Cardiac fibroblast (primary cell): ENCODE measurements around the gene STRA8.

ENCODE experiments used
- DNase-seq, 2 donors: peaks; one replicate each; pipeline versions ENCODE4 v3.0.0 to v3.0.0-alpha.2; 2010; ENCODE audit warnings: low read depth in 2 of 2
- H3K4me3 ChIP-seq, 2 donors: replicated peaks in 1 of 2; 1 replicate in 1 of 2; 2 replicates in 1 of 2; pipeline ENCODE4 v1.5.1; 2011; ENCODE audit warnings: low read depth in 2 of 2, low read length in 2 of 2, mild to moderate bottlenecking in 2 of 2, moderate library complexity in 1 of 2
- CTCF ChIP-seq: IDR thresholded peaks from one replicate; pipeline ENCODE4 v1.5.1; 2011; ENCODE audit warnings: low read depth, mild to moderate bottlenecking, low read length, inconsistent platforms

STRA8 gene

GRCh38 chr7:135234727-135235126, 1.1 kb downstream of the STRA8 start:
- DNase-seq = no peak
- TF ChIP-seq CTCF = no peak
- H3K4me3 ChIP-seq = no peak overlapping the region

GRCh38 chr7:135235841-135236240, 2.2 kb downstream of the STRA8 start:
- H3K4me3 ChIP-seq = no peak overlapping the region
- no peak for TF ChIP-seq CTCF
- no peak for DNase-seq

- no peak overlapping the region for H3K4me3 ChIP-seq
- no peak for TF ChIP-seq CTCF
- DNase-seq = no peak
Observed at GRCh38 chr7:135236727-135237126, 3.1 kb downstream of the STRA8 start.

GRCh38 chr7:135238112-135238744, 4.6 kb downstream of the STRA8 start:
- DNase-seq = no peak
- no peak overlapping the region for H3K4me3 ChIP-seq
- peak; percentile 56 for TF ChIP-seq CTCF

GRCh38 chr7:135239263-135239662, 5.6 kb downstream of the STRA8 start:
- no peak for DNase-seq
- no peak for TF ChIP-seq CTCF
- no peak overlapping the region for H3K4me3 ChIP-seq

- no peak overlapping the region for H3K4me3 ChIP-seq
- no peak for TF ChIP-seq CTCF
- DNase-seq = no peak
Observed at GRCh38 chr7:135240441-135240840, 6.8 kb downstream of the STRA8 start.

GRCh38 chr7:135242096-135242684, 8.6 kb downstream of the STRA8 start:
- TF ChIP-seq CTCF = no peak
- H3K4me3 ChIP-seq = no peak overlapping the region
- DNase-seq = no peak
